HepG2 (cell line): ENCODE data around the gene DCPS. TPM values are rescaled to one million over a fixed set of nuclear protein-coding genes. Genes with fewer than 3 reads are reported as not detected.

Experiments
- AGO2 ChIP-seq: fragments of 200-400 bp; formaldehyde crosslinking; optimal IDR thresholded peaks from 2 replicates; pipeline ENCODE3; 2017; ENCODE audit warnings: mild to moderate bottlenecking, low read depth, low read length, moderate library complexity
- ATF7 ChIP-seq, 2 experiments: fragments of 450-650 bp in 1 of 2; sonication (generic) in 1 of 2; formaldehyde crosslinking in 1 of 2; IDR thresholded peaks; 2 replicates each; pipeline versions ENCODE4 v1.4.0 to v1.6.1; 2016 to 2020; ENCODE audit warnings: antibody characterized with exemption in 1 of 2, mild to moderate bottlenecking in 1 of 2, missing genetic modification reagents in 1 of 2
- CAMTA2 ChIP-seq: sonication (generic); formaldehyde crosslinking; IDR thresholded peaks from 2 replicates; pipeline ENCODE4 v1.4.0; 2020; ENCODE audit warnings: mild to moderate bottlenecking, missing genetic modification reagents, borderline replicate concordance
- MEIS1 ChIP-seq: sonication (generic); formaldehyde crosslinking; IDR thresholded peaks from 2 replicates; pipeline ENCODE4 v1.9.0; 2021; ENCODE audit warnings: mild to moderate bottlenecking, missing genetic modification reagents, moderate library complexity, borderline replicate concordance
- REPIN1 ChIP-seq: sonication (generic); formaldehyde crosslinking; IDR thresholded peaks from 2 replicates; pipeline ENCODE4 v1.8.0; 2022; ENCODE audit warnings: missing genetic modification reagents, low read depth, mild to moderate bottlenecking, borderline replicate concordance
- RORA ChIP-seq: sonication (generic); formaldehyde crosslinking; IDR thresholded peaks from 2 replicates; pipeline ENCODE4 v1.5.0; 2020; ENCODE audit warnings: mild to moderate bottlenecking, missing genetic modification reagents, moderate library complexity
- ZFP36L2 ChIP-seq: sonication (generic); formaldehyde crosslinking; IDR thresholded peaks from 2 replicates; pipeline ENCODE4 v1.4.0; 2020; ENCODE audit warnings: missing genetic modification reagents
- ZFP90 ChIP-seq: sonication (generic); formaldehyde crosslinking; IDR thresholded peaks from 2 replicates; pipeline ENCODE4 v1.8.0; 2022; ENCODE audit warnings: missing genetic modification reagents, mild to moderate bottlenecking, inconsistent platforms, borderline replicate concordance
- ZNF18 ChIP-seq: sonication (generic); formaldehyde crosslinking; IDR thresholded peaks from 2 replicates; pipeline ENCODE4 v1.8.0; 2022; ENCODE audit warnings: mild to moderate bottlenecking, missing genetic modification reagents; ENCODE audit not compliant: insufficient replicate concordance
- ZNF274 ChIP-seq: sonication (generic); formaldehyde crosslinking; IDR thresholded peaks from 2 replicates; pipeline ENCODE4 v1.5.1; 2020; ENCODE audit warnings: mild to moderate bottlenecking, missing genetic modification reagents
- ZNF460 ChIP-seq: sonication (generic); formaldehyde crosslinking; IDR thresholded peaks from 2 replicates; pipeline ENCODE4 v1.5.1; 2020; ENCODE audit warnings: missing genetic modification reagents, mild to moderate bottlenecking, borderline replicate concordance
- ZNF660 ChIP-seq: sonication (generic); formaldehyde crosslinking; IDR thresholded peaks from 2 replicates; pipeline ENCODE4 v1.5.1; 2020; ENCODE audit warnings: mild to moderate bottlenecking, low read depth, missing genetic modification reagents, borderline replicate concordance
- ZNF83 ChIP-seq: sonication (generic); formaldehyde crosslinking; IDR thresholded peaks from 2 replicates; pipeline ENCODE4 v1.4.0; 2020; ENCODE audit warnings: missing genetic modification reagents, mild to moderate bottlenecking, borderline replicate concordance
- polyA plus RNA-seq, 8 experiments: library from polyadenylated mRNA; depleted of rRNA in 3 of 8; stranded (reverse) in 7 of 8; unstranded in 1 of 8; fragments of >200 nt; fragmentation: Illumina TruSeq in 4 of 8; extraction: Trizol in 4 of 8; gene quantifications; 2 replicates each; pipeline versions ENCODE4 v1.2.1 to v1.2.3, GENCODE V29; 2011 to 2016; ENCODE audit warnings: low read depth in 4 of 8, missing spikeins in 1 of 8, mixed read lengths in 1 of 8; ENCODE audit not compliant: insufficient read depth in 1 of 8
- total RNA-seq, 5 experiments: library from RNA; depleted of rRNA; stranded (reverse); fragments of >200 nt; fragmentation: Illumina TruSeq; extraction: Trizol; gene quantifications; 2 replicates each; pipeline ENCODE4 v1.2.3, GENCODE V29; 2016; ENCODE audit warnings: low read depth in 1 of 5
- TF ChIP-seq, protein P1 (sequence below), 2 experiments: fragments of 450-650 bp in 1 of 2; sonication (generic) in 1 of 2; formaldehyde crosslinking in 1 of 2; IDR thresholded peaks; 2 replicates each; pipeline versions ENCODE4 v1.6.1 to v1.8.0; 2016 to 2022; ENCODE audit warnings: antibody characterized with exemption in 1 of 2, mild to moderate bottlenecking in 1 of 2, missing genetic modification reagents in 1 of 2

Gene DCPS
- total and polyA plus RNA-seq, 2 of the 13 experiments (the other 11 are each of a cell fraction or from before 2014, with no cell fraction given) = 21.9 to 22.5 TPM

- TF ChIP-seq, protein P1, sequence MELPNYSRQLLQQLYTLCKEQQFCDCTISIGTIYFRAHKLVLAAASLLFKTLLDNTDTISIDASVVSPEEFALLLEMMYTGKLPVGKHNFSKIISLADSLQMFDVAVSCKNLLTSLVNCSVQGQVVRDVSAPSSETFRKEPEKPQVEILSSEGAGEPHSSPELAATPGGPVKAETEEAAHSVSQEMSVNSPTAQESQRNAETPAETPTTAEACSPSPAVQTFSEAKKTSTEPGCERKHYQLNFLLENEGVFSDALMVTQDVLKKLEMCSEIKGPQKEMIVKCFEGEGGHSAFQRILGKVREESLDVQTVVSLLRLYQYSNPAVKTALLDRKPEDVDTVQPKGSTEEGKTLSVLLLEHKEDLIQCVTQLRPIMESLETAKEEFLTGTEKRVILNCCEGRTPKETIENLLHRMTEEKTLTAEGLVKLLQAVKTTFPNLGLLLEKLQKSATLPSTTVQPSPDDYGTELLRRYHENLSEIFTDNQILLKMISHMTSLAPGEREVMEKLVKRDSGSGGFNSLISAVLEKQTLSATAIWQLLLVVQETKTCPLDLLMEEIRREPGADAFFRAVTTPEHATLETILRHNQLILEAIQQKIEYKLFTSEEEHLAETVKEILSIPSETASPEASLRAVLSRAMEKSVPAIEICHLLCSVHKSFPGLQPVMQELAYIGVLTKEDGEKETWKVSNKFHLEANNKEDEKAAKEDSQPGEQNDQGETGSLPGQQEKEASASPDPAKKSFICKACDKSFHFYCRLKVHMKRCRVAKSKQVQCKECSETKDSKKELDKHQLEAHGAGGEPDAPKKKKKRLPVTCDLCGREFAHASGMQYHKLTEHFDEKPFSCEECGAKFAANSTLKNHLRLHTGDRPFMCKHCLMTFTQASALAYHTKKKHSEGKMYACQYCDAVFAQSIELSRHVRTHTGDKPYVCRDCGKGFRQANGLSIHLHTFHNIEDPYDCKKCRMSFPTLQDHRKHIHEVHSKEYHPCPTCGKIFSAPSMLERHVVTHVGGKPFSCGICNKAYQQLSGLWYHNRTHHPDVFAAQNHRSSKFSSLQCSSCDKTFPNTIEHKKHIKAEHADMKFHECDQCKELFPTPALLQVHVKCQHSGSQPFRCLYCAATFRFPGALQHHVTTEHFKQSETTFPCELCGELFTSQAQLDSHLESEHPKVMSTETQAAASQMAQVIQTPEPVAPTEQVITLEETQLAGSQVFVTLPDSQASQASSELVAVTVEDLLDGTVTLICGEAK (IDR thresholded peaks at IDR 0.05) = no peak
- TF ChIP-seq, protein P1 (CRISPR knock-in tag; IDR thresholded peaks at IDR 0.05) = 0 out of 2 replicates have a peak, but pooled peaks have one; percentile 6
- TF ChIP-seq MEIS1 (CRISPR knock-in tag) = no peak
- no peak for TF ChIP-seq ZNF460 (CRISPR knock-in tag)
- peak; percentile 56 for TF ChIP-seq AGO2
- TF ChIP-seq ATF7 (IDR thresholded peaks at IDR 0.05) = no peak
- TF ChIP-seq ATF7 (CRISPR knock-in tag; IDR thresholded peaks at IDR 0.05) = no peak
- no peak for TF ChIP-seq REPIN1 (CRISPR knock-in tag)
- no peak for TF ChIP-seq ZFP36L2
- TF ChIP-seq ZNF660 (CRISPR knock-in tag) = no peak
- no peak for TF ChIP-seq ZNF83 (CRISPR knock-in tag)
- no peak for TF ChIP-seq ZNF274
- TF ChIP-seq CAMTA2 = no peak
- TF ChIP-seq RORA (CRISPR knock-in tag) = no peak
- no peak for TF ChIP-seq ZFP90 (CRISPR knock-in tag)
- no peak for TF ChIP-seq ZNF18 (CRISPR knock-in tag)
Observed at GRCh38 chr11:126355926-126356897, 52.4 kb downstream of the DCPS start (continued).
